ENCODE data around the gene SIN3B. TPM values are rescaled to one million over a fixed set of nuclear protein-coding genes. Genes with fewer than 3 reads are reported as not detected.

The SIN3B gene
- total RNA-seq, 4 donors from 2014 or later, result 75.2 to 152 (median 86.3) TPM

DNA sequence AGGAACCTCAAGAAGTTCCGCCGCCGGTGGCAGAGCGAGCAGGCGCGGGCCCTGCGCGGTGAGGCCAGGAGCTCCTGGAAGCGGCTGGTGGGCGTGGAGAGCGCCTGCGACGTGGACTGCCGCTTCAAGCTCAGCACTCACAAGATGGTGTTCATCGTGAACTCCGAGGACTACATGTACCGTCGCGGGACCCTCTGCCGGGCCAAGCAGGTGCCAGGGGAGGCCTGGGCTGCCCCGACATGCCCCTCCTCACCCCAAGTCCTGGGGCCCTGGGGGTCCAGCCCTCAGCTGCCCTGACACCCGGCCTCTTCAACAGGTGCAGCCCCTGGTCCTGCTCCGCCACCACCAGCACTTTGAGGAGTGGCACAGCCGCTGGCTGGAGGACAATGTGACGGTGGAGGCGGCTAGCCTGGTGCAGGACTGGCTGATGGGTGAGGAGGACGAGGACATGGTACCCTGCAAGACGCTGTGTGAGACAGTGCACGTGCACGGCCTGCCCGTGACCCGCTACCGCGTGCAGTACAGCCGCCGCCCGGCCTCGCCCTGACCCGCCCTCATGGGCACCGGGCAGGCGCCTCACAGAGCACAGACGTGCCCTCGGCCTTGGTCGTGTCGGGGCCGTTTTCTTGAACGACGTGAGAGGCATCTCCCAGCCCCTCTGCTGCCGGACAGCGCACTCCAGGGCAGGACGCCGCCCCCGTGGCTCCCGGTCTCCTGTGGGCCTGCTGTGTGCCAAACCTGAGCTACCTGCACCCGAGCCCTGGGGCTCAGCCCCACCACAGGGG lies 49.2 kb downstream of the SIN3B start:
- WGBS, 2 donors, result 91 to 95% methylated on average over 42 to 48 of the region's 55 CpGs
- no peak for DNase-seq (ENCODE audit: low spot score in 2 of 2)
- peaks cover 0 to 15% (median 0%) of the 10 kb centered on the region in 4 donors for H3K4me1 ChIP-seq
- H3K4me3 ChIP-seq, result no peak overlapping the region
- H3K27me3 ChIP-seq, result no peaks in the 10 kb centered on the region
- H3K36me3 ChIP-seq, result peaks cover 2 to 65% (median 19%) of the 10 kb centered on the region in 3 donors
- no peak overlapping the region for H3K27ac ChIP-seq
- peaks cover 0 to 31% (median 0%) of the 10 kb centered on the region in 4 donors for H3K9me3 ChIP-seq
- no peak for TF ChIP-seq CTCF (IDR thresholded peaks at IDR 0.05)
- TF ChIP-seq EP300 (IDR thresholded peaks at IDR 0.05), result no peak
- TF ChIP-seq POLR2A (IDR thresholded peaks at IDR 0.05), result no peak

DNA sequence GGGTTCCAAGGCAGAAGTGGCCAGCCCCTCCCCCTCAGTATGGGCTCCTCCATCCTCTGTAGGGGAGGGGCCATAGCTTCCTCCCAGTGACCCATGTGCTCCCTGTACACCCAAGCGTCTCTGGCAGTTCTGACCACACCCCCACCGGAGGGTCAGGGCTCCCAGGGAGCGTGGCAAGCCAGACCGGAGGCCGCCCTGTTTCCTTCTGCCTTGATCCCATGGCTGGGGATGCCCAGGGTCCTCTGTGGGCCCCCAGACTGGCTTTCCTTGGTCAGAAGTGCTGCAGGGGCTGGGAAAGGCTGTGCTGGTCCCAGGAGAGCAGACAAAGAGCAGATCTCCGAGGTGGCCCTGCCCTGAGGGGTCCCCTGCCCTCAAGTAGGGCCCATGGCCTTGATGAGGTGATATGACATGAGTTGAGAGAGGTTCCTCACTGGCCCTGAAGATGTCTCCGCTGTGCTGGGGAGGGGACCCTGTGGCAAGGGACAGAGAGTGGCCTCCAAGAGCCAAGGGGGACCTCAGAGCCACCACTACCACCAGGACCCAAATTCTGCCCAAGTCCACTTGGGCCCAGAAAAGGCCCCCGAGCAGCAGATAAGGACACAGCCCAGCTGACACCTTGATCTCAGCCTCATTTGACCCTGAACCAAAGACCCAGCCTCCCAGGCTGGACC lies 51.8 kb downstream of the SIN3B start:
- WGBS, 2 donors, result 67 to 95% methylated on average over 2 to 6 of the region's 8 CpGs

DNA sequence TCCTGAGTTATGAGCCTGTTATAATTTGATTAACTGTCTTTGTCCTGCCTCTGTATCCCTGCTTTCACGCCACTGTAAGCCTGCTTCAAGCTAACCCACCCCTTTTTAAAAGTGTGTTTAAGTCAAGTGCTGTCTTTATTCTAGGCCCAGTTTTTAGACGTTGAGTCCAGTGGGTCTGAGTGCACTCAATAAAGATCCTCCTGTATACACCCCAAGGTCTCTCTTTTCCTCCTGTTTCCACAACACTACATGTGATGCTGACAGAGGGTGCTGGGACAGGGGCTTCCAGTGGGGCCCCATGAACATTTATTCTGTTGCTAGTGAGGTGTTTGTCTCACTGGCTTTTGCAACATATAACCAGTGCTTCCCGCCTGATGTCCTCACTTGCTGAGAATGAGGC lies 52.9 kb downstream of the SIN3B start:
- H3K4me1 ChIP-seq, result peaks cover 0 to 5% (median 0%) of the 10 kb centered on the region in 4 donors
- peaks cover 2 to 43% (median 10%) of the 10 kb centered on the region in 3 donors for H3K36me3 ChIP-seq
- peaks cover 0 to 12% of the 10 kb centered on the region in 2 donors for H3K27me3 ChIP-seq
- H3K9me3 ChIP-seq, result peaks cover 0 to 35% (median 0%) of the 10 kb centered on the region in 4 donors
- no peak for DNase-seq (ENCODE audit: low spot score in 2 of 2)
- H3K4me3 ChIP-seq, result no peak overlapping the region
- no peak overlapping the region for H3K27ac ChIP-seq
- 95 to 98% methylated on average over 3 of the region's 3 CpGs for WGBS, 2 donors
- TF ChIP-seq CTCF (IDR thresholded peaks at IDR 0.05) (no peak), POLR2A (IDR thresholded peaks at IDR 0.05) (no peak), EP300 (IDR thresholded peaks at IDR 0.05) (no peak)

More for the DNA sequence above, 51.8 kb downstream of the SIN3B start:
- Histone ChIP-seq H3K27ac (no peak overlapping the region), H3K4me3 (no peak overlapping the region), H3K36me3 (peaks cover 2 to 54% (median 19%) of the 10 kb centered on the region in 3 donors), H3K4me1 (peaks cover 0 to 12% (median 0%) of the 10 kb centered on the region in 4 donors), H3K27me3 (peaks cover 0 to 9% of the 10 kb centered on the region in 2 donors), H3K9me3 (peaks cover 0 to 35% (median 0%) of the 10 kb centered on the region in 4 donors)
- TF ChIP-seq CTCF (IDR thresholded peaks at IDR 0.05) (no peak), POLR2A (IDR thresholded peaks at IDR 0.05) (no peak), EP300 (IDR thresholded peaks at IDR 0.05) (no peak)
- DNase-seq (ENCODE audit: low spot score in 2 of 2), result no peak

DNA sequence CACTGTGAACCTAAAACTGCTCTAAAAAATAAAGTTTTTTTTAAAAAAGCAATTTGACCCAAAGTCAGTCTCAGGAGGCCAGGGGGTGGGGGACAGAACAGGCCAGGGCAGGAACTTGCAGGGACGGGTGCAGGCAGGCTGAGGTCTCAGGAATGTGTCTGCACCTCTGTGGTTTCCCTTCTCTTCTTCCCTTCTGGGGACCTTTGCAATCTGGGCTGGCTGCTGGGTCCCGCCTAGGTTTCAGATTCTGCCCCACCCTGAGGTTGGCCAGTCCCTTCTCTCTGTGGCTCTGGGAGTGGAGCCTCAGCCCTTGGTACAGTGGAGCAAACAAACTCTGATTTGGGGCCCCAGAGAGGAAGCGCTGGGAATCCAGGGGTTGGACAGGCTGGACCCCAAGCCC lies 54.3 kb downstream of the SIN3B start:
- Histone ChIP-seq H3K27ac (no peak overlapping the region), H3K9me3 (peaks cover 0 to 35% (median 0%) of the 10 kb centered on the region in 4 donors)
- TF ChIP-seq EP300 (IDR thresholded peaks at IDR 0.05) (no peak), CTCF (IDR thresholded peaks at IDR 0.05) (no peak), POLR2A (IDR thresholded peaks at IDR 0.05) (no peak)

More for the DNA sequence above, 54.3 kb downstream of the SIN3B start:
- 20 to 70% methylated on average over 1 to 3 of the region's 3 CpGs for WGBS, 2 donors
- peaks cover 2 to 29% (median 8%) of the 10 kb centered on the region in 3 donors for H3K36me3 ChIP-seq
- peaks cover 0 to 24% of the 10 kb centered on the region in 2 donors for H3K27me3 ChIP-seq
- DNase-seq (ENCODE audit: low spot score in 2 of 2), result no peak
- no peak overlapping the region for H3K4me3 ChIP-seq
- H3K4me1 ChIP-seq, result peaks cover 0 to 3% (median 0%) of the 10 kb centered on the region in 4 donors
